HG02610 (cell line): ENCODE data around the gene MYO18A.
"Not testable (repeated sequence)": the region's sequence is repeated elsewhere in the genome, so short reads cannot be mapped to it uniquely, and the experiment has no call there.

ENCODE experiments used
- ATAC-seq: cut with Tn5 transposase; IDR thresholded peaks from one replicate; pipeline ENCODE4 v1.9.1; 2021; ENCODE audit warnings: mild to moderate bottlenecking, moderate library complexity; ENCODE audit not compliant: unreplicated experiment

Gene MYO18A

DNA sequence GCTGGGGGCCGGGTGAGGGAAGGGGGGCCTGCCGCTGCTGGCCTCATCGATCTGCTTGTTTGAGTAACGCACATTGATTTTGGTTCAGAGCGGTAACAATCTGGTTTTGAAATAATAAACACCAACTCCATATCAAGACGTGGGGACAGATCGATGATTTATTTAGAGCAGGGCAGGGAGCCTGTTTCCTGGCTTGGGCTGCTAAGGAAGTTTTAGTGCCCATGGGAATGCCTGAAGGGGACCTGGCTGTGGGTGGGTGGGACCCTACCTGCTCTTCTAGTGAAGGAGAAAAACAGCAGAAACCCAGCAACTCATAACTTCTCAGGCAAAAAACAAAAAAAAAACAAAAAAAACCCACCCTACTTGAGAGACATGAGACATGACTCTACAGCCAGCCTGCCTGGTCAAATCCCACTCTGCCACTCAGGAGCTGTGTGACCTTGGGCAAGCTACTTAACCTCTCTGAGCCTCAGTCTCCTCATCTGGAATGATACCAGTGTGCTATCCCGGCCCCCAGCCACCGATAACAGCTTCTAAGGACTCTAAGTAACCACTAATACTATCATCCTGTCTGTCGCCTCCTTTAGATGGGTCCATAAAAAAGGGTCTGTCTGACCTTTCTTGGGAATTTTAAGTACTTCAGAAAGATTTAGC, 71.2 kb downstream of the MYO18A start:
- no peak for ATAC-seq

DNA sequence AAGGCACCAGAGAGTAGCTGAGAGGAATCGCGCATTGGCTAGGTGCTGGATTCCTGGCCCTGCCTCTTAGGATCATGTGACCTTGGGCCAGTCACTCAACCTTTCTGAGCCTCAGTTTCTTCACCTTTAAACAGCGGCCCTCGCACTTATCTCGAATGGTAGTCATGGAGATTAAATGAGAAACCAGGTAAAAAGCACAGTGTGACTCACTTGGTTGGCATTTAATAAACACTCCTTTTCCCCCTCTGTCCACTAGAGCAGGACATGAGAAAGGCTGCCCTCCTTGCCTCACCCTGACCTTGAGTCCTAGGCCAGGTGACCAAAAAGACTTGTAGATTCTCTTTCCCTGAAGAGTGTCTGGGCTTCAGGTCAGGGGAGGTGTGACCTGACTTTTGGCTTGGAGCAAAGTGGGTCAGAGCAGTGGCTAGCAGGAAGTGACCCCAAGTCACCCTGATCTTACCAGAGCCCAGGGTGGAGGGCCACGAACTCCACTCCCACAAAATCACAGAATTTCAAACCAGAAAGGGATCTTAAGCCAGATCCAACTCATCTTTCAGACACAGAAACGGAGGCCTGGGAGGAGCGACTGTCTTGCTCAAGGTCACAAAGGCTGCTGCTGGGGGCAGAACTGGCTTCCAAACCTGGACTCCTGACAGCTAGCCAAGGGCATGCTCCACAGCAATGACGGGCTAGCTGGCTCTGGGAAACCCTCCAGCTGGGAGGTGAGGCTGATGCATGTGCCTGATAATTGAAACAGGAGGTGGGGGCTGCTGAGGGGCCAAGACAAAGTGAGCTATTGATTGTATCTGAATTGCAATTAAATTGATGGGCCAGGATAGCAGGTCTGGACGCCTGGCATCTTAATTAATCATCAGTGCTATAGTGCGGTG, 72.0 kb downstream of the MYO18A start:
- ATAC-seq, result no peak

DNA sequence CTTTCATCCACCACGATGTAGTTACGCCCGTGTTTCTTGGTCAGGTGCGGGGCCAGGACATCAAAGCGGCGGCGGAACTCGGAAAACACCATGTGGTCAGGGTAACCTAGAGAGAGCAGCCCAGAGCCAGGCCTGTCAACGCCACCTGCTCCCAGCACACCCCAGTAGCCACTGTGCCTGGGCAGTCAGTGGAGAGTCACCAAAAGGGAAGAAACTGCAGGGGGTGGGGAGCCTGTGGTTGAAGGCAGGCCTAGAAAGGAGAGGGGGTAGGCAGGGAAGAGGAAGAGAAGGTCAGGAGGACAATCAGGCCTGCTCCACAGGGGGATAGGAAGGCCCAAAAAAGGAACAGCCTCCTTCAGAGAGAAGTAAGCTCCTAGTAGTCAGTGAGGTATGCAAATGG, 73.1 kb downstream of the MYO18A start:
- ATAC-seq, result no peak

DNA sequence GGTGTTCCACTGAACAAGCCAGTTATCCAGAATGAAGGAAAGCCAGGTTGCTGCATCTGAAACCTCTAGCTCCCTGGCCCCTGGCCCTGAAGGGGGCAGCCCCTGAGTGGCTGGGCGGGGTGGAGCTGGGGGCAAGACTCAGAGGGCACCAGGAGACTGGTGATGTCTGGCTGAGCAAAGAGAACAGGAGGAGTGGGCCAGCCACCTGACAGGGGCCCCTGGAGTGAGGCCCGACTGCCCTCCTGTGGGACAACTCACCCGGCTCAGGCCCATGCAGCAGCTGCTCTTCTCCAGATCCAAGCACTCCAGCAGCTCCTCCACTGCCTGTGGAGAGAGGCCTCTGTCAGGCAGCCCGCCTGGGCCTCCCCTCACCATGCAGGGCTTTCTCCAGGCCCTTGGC, 76.9 kb downstream of the MYO18A start:
- no peak for ATAC-seq

DNA sequence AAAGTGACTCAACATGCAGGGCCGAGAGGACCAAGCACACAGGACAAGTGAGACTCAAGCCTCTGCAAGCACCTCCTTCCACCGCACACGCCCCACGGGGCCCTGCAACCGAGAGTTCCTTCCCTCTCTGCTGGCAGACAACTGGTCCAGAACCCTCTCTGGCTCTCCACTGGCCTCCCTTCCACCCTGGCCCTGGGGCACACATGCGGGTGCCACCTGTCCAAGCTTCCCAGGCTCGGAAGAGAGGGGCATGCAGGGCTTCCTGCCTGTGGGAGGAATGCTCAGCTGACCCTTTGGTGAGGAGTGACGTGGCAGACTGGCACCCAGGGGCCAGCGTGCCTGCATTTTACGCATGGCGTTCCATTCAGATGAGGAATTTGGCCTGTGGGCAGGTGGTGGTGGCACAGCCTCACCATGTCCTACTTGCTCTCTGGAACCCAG, 77.4 kb downstream of the MYO18A start:
- ATAC-seq, result no peak

DNA sequence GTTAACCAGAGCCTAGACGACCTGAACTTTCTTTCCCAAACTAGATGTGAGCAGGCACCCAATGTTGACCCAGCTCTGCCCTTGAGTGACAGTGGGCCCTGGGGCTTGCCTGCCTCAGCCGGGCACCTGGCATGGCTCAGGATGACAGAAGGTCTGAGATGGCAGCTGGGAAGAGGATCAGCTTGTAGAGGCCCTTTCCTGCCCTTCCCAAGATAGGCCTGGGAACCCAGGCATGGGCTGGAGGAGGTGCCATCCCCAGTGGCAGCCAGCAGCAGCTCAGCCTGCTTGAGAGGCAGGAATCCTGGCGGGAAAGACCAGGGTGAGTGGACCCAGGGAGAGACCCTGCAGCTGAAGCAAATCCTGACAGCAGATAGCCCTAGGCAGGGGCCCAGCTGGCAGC, 78.2 kb downstream of the MYO18A start:
- no peak for ATAC-seq

DNA sequence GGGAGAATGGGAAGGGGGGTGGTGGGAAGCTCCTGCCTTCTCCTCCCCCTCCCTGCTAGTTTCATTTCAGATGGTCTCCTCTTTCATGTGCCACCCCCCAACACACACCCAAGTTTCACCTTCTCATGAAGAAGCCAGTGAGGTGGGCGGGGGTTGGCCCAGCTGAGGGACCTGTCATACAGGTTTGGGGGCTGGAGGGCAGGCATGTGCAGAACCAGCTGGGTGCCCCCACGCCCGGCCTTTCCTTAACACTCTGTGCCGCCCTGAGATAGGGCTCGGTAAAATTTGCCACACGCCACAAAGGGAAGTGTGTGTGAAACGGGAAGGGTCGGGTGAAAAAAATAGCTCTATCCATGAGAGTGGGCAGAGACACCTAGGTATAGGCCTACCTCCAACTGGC, 79.9 kb downstream of the MYO18A start:
- no peak for ATAC-seq

DNA sequence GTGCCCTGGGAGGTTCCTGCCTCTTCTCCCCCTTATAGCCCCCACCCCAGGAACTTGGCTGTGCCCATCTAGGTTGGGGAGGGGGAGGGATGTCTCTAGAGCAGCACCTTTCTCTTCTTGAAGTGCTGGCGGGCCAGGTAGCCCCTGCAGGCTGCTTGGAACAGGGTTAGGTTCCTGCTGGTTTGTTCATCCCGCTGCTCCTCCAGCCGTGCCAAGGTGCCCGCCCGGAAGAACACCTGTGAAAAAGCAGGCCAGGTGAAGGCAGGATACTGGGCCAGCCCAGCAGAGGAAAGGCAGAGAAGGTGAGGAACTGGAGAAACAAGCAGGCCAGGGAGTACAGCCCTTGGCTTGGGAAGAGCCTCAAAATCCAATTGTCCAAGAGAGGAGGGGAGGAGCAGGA, 80.7 kb downstream of the MYO18A start:
- no peak for ATAC-seq

DNA sequence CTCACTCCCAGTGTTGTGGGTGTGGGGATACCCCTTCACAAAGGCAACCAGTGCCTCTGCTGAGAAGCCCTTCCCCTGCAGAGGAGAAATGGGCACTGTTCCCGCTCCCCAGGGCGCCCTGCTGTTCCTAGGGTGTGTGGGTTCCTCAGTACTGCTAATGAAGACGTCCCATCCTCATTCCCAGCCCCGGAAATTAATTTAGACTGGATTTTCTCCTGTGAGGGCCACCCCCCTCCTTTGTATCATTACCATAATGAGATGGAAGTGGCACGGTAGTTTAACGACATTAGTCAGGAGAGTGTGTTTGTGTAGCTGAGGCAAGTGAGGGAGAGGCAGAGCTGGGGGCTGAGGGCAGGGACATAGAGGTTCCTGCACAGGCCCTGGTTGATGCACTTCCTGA, 84.1 kb downstream of the MYO18A start:
- ATAC-seq, result no peak

DNA sequence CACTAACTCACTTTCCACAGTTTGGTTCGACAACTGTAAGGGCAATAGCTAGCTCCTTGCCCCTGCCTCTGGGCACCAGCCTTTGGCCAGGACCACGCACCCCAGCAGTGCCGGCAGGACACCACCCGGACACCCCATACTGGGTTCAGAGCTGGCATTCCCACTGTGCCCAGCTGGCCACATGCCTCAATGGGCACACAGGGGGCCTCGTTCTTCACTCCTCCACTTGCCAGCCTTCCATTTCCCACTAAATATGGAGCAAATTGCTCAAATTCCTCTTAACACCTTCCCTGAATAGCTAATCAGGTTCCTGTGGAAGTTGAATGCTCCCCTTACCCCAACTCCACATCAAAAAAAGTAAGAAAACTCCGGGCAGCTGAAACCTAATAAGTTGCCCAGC, 84.8 kb downstream of the MYO18A start:
- no peak for ATAC-seq

DNA sequence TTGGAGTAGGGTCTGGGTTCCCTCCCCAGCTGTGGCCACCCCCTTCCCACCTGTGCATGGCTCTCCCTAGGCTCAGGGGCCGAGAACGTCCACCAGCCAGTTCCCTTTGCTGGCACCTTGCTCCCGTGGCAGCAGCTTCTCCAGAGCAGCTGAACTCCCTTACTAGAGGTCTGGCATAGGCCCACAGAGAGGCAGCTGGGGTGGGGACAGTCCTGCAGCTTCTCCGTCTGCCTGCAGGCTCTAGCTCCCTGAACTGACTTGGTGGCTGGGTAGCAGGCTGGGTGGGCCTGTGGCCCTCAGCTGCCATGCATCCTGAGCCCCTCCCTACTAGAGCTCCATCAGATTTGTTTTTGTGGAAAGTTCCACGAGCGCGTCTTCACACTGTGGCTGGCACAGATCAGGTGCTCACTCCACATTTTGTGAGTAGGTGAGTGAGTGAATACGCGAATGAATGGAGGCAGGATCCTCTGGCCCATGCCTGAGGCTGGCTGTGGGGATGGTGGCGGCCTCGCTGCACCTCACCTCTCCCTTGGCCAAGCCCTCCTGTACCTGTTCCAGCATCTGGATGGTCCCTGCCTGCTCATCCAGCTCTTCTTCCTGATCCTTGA, 86.0 kb downstream of the MYO18A start:
- ATAC-seq, result no peak

DNA sequence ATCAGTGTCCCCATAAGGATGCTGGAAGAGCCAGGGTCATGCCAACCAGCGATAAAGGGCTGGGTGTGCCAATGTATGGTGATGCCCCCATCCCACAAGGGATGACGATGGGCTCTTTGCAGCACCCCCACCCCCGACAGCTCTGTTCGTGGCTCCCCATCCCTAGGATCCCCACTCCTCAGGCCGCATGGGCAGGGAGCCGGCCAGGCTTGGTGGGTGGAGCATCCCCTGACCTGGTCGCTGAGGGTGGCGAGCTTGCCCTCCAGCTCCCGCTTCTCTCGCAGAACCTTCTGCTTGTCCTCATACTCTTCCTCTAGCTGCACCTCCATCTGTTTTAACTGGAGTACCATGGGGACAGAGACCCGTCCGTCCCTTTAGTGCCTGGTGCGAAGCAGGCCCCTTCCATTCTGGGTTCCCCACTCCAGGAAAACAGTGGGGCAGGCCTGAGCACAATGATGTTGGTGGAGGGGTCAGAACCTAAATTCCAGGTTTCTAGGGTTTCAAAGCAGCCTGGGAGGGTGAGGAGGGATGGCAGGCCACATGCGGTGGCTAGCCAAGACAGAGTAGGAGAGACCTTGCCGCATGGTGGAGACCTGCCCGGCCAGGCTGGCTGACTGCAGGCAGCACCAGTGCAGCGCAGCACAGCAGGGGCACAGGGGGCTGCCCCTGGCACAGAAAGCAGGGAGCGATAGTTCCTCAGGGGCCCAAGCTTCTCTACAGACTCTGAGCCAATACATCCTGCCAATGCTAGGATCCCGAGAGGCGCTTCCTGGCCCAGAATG, 86.9 kb downstream of the MYO18A start:
- ATAC-seq, result no peak

DNA sequence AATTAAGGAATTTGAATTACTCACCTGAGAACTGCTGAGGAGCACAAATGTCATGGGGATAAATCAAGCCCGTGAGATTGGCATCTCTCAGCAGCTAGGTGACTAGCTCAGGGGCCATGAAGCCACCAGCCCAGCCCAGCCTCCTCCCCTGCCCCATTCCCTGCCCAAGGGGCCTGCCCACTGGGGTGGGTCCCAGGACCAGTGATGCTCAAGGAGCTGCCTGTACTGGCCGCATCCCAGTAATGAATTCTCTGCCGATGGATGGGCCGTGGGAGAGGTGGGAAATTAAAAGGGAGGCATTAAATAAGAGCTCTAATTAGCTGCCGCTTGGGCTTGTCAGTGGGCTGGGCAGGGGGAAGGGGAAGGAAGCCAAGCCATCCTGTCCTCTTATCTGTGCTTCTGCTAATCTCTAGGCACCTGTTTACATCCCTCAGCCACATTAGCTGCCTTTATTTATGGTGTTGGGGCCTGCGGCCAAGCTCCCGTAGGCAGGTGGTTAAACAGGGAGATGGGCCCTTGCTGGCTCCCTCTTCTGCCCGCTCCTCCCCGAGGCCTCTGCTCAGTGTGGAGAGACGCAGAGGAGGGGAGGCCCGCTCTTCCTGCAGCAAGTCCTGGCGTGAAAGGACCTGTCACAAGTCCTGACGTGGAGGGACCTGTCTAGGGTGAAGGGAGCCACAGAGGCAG, 88.5 kb downstream of the MYO18A start:
- ATAC-seq, result no peak

DNA sequence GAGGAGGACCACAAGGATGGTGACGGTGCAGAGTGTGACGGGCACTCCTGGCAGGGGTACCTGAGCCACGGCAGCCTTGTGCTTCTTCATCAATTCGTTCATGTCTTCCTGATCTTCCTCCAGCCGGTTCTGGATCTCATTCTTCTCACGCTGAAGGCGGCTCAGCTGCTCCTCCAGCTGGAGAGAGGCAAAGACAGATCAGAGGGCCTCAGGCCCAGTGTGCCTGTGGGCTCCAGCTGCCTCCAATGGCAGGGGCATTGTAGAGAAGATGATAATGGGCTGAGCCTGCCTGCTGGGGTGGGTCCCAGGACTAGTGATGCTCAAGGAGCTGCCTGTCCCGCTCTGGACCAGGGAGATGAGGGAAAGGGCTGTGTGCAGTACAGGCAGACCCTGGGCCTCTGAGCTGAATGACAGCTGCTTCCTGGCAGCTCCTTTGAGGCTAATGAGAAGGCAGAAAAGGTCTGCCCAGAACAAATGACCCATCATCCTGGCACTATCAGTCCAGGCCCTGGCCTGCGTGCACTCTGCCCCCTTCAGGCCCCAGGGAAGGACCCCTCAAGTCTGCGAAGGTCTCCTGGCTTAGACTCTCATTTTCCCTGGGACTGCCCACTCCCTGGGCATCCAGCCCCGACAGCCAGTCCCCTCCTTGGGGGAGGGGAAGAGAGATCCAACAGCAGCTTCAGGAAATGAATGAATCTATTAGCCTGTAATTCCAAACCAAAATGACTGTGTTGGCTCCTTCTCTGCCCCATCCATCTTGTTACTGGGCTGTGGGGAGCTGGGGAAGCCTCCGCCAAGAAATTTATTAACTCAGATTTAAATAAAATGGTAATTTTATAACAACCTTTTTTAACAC, 89.2 kb downstream of the MYO18A start:
- no peak for ATAC-seq

DNA sequence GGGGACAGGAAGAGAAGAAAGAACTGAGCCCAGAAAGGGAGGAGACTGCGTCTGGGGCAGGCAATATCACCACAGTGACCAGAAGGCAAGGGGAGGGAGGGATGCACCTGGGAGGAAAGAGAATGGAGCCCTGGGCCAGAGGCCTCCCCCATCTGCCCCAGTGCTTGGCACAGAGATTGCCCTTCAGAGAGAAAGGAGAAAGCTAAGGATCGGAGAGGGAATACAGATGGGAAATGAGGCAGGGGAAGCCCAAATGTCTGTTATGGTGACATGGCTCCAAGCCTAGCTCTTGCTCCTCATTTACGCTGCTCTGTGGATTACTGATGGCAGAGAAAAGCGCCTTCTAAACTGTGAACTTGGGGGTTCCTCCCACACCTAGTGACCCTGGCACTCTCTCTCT, 90.1 kb downstream of the MYO18A start:
- ATAC-seq, result no peak

DNA sequence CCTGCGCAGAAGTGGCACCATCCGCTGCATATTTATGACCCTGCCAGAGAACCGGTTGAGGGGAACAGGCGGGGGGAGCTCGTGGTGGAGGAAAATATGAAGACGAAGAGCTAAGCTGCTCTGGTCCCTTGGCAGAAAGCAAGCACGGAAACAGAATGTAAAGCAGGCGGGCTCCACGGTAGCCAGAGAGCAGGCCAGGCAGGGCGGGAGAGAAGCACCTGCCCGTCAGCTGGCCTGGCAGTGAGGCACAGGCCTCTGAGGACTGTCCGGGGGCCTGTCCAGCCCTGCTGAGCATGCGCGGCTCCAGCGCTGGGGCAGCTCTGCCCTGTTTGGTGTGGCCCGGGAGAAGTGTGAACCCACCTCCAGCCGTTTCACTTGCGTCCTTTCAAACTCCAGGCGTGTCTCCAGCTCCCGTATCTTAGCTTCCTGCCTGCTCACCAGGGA, 90.6 kb downstream of the MYO18A start:
- no peak for ATAC-seq

DNA sequence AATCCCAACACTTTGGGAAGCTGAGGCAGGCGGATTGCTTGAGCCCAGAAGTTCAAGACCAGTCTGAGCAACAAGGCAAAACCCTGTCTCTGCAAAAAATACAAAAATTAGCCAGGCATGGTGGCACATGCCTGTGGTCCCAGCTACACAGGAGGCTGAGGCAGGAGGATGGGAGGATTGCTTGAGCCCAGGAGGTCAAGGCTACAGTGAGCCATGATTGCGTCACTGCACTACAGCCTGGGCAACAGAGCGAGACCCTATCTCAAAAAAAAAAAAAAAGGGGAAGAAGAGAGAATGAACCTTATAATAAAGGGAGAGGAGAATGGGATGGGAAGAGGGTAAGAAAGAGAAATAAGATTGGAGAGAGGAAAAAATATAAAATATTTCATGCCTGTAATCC, 91.4 kb downstream of the MYO18A start:
- not testable (repeated sequence) for ATAC-seq

DNA sequence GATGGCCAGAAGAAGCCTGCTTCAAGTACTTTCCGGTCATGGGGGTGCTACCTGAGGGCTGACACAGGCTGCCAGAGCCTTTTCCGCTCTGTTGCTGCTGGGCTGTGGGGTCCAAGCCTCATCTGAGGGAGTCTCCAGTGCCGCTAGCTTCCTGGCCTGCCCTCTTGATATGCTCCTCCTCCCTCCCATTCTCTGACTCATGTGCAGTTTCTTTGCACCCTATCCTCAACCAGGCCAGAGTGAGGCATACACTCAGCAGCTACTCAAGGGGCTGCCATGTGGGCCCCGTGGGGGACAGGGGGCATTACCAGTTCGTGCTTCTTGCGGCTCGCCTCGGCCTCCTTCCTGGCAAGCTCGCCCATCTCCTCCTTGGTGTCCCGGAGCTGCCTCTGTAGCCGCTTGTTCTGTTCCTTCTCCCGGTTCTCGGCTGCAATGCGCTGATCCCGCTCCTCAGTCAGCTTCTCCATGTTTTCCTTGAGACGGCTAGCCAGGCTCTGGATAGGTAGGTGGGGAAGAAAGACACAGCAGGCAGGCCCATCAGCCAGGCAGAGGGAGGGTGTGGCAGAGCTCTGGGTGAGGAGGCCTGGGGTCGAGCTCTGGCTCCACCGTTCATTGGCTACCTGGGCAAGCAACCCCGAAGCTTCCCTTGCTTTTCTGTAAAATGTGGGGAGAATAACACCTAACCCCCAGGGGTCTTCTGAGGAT, 93.4 kb downstream of the MYO18A start:
- ATAC-seq, result no peak

DNA sequence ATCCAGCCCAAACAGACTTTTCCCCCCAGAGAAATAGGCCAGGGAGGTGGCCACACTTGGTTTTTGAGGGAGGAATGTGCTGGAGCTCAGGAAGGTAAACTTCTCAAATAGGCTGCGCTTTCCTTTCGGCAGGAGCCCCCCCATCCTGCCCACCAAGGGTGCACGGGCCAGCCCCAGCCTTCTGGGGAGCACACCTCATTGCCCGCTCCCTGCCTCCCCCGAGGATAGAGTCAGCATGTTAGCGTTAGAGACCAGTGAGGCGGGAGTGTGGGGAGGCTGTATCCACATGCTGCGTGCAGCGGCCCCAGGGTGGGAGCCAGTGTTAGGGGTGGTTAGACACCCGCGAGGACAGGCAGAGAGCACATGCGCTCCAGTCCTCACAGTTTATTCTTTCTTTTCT, 95.0 kb downstream of the MYO18A start:
- ATAC-seq, result no peak
